Measurements from ENCODE around the gene GIMD1.

Gene GIMD1

GRCh38 chr4:106312997-106313522 is 55.5 kb downstream of the GIMD1 start:
- DNase-seq, result no peak

DNA sequence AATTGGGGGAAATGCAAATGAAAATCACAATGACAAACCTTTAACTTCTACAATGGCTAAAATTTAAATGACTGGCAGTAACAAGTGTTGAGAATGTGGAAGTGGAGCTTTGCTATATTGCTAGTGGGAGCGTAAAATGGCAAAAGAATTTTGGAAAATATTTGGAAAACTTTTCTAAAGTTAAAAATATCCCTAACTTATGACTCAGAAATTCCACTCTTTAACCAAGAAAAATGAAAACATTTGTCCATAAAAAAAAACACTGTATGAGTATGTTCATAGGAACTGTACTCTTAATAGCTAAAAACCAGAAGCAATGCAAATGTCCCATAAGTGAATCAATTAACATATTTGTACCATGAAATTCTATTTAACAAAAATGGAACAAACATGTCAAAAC is 56.2 kb downstream of the GIMD1 start:
- DNase-seq, result no peak

All from NCI-H2227 treated with DMSO at 0.1 percent for 48 hours (cell line).